HG03378 (cell line): ENCODE data around the gene FXYD1.
"Not testable (repeated sequence)": the region's sequence is repeated elsewhere in the genome, so short reads cannot be mapped to it uniquely, and the experiment has no call there.

ENCODE experiments used
- ATAC-seq: cut with Tn5 transposase; IDR thresholded peaks from one replicate; pipeline ENCODE4 v1.9.1; 2021; ENCODE audit warnings: mild to moderate bottlenecking, moderate library complexity; ENCODE audit not compliant: unreplicated experiment

FXYD1 gene

GRCh38 chr19:35138305-35138892, at the start of gene FXYD1:
Gene FXYD1 (plus strand): TSS chr19:35138824. CDS start chr19:35140080, 1,256 bp downstream.
- no peak for ATAC-seq

- ATAC-seq, result no peak
Measured at GRCh38 chr19:35089554-35089953, 49.1 kb upstream of the FXYD1 start.

GRCh38 chr19:35090160-35090505, 48.5 kb upstream of the FXYD1 start:
- ATAC-seq, result no peak

GRCh38 chr19:35090506-35091214, 48.0 kb upstream of the FXYD1 start:
- ATAC-seq, result no peak

- no peak for ATAC-seq
Measured at GRCh38 chr19:35093430-35093829, 45.2 kb upstream of the FXYD1 start.

GRCh38 chr19:35093941-35094647, 44.5 kb upstream of the FXYD1 start:
- no peak for ATAC-seq

- no peak for ATAC-seq
Measured at GRCh38 chr19:35094656-35095055, 44.0 kb upstream of the FXYD1 start.

- no peak for ATAC-seq
Measured at GRCh38 chr19:35095667-35096368, 42.8 kb upstream of the FXYD1 start.

GRCh38 chr19:35098413-35099049, 40.1 kb upstream of the FXYD1 start:
- no peak for ATAC-seq

GRCh38 chr19:35099155-35099896, 39.3 kb upstream of the FXYD1 start:
- ATAC-seq, result no peak

GRCh38 chr19:35099897-35100275, 38.7 kb upstream of the FXYD1 start:
- ATAC-seq, result no peak

GRCh38 chr19:35100588-35101533, 37.8 kb upstream of the FXYD1 start:
- ATAC-seq, result no peak

GRCh38 chr19:35101949-35102348, 36.7 kb upstream of the FXYD1 start:
- not testable (repeated sequence) for ATAC-seq

- not testable (repeated sequence) for ATAC-seq
Measured at GRCh38 chr19:35103614-35104013, 35.0 kb upstream of the FXYD1 start.

- no peak for ATAC-seq
Measured at GRCh38 chr19:35104361-35104760, 34.3 kb upstream of the FXYD1 start.

GRCh38 chr19:35105047-35105410, 33.6 kb upstream of the FXYD1 start:
- no peak for ATAC-seq

- ATAC-seq, result no peak
Measured at GRCh38 chr19:35105411-35106290, 33.0 kb upstream of the FXYD1 start.

- ATAC-seq, result no peak
Measured at GRCh38 chr19:35106291-35106583, 32.4 kb upstream of the FXYD1 start.
